K562 (cell line): ENCODE data around the gene GABRB1.

Experiments used
- BRCA1 ChIP-seq, 2 experiments: fragments of 450-650 bp in 1 of 2; sonication (generic) in 1 of 2; formaldehyde crosslinking in 1 of 2; IDR thresholded peaks; 2 replicates each; pipeline versions ENCODE4 v1.5.0 to v1.6.1; 2017 to 2020; ENCODE audit warnings: mild to moderate bottlenecking in 1 of 2, missing genetic modification reagents in 1 of 2
- NR1H2 ChIP-seq: sonication (generic); formaldehyde crosslinking; IDR thresholded peaks from 2 replicates; pipeline ENCODE4 v1.4.0; 2020; ENCODE audit warnings: mild to moderate bottlenecking, missing genetic modification reagents
- POLR2A ChIP-seq: fragments of 450-650 bp; conservative IDR thresholded peaks from 2 replicates; pipeline ENCODE4 v1.6.1; 2016
- SMARCC2 ChIP-seq: fragments of 450-650 bp; IDR thresholded peaks from 2 replicates; pipeline ENCODE4 v1.6.1; 2017; ENCODE audit warnings: antibody characterized with exemption, moderate library complexity, mild to moderate bottlenecking, low read depth
- ZNF717 ChIP-seq: fragments of 250-450 bp; sonication (Bioruptor Pico); IDR thresholded peaks from 2 replicates; pipeline ENCODE4 v1.5.0; 2021
- TF ChIP-seq, protein P1 (sequence below), 3 experiments: IDR thresholded peaks in 2 of 3; conservative IDR thresholded peaks in 1 of 3; 2 replicates each; pipeline ENCODE4 v1.5.1; 2011 to 2012; ENCODE audit warnings: low read length in 3 of 3, mild to moderate bottlenecking in 3 of 3, control low read depth in 2 of 3, improper control_type of control experiment in 1 of 3, inconsistent platforms in 1 of 3, low read depth in 1 of 3, mixed read lengths in 1 of 3, moderate library complexity in 1 of 3; ENCODE audit not compliant: insufficient read depth in 2 of 3

- TF ChIP-seq SMARCC2 (no peak), ZNF717 (CRISPR knock-in tag) (no peak), POLR2A (no peak), BRCA1 (IDR thresholded peaks at IDR 0.05) (no peak), BRCA1 (CRISPR knock-in tag; IDR thresholded peaks at IDR 0.05) (no peak), NR1H2 (CRISPR knock-in tag) (no peak)
- TF ChIP-seq, protein P1, sequence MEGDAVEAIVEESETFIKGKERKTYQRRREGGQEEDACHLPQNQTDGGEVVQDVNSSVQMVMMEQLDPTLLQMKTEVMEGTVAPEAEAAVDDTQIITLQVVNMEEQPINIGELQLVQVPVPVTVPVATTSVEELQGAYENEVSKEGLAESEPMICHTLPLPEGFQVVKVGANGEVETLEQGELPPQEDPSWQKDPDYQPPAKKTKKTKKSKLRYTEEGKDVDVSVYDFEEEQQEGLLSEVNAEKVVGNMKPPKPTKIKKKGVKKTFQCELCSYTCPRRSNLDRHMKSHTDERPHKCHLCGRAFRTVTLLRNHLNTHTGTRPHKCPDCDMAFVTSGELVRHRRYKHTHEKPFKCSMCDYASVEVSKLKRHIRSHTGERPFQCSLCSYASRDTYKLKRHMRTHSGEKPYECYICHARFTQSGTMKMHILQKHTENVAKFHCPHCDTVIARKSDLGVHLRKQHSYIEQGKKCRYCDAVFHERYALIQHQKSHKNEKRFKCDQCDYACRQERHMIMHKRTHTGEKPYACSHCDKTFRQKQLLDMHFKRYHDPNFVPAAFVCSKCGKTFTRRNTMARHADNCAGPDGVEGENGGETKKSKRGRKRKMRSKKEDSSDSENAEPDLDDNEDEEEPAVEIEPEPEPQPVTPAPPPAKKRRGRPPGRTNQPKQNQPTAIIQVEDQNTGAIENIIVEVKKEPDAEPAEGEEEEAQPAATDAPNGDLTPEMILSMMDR (IDR thresholded peaks at IDR 0.05 in 2 of 3, conservative IDR thresholded peaks at IDR 0.05 in 1 of 3; ENCODE audit: insufficient read depth in 2 of 3, low read depth in 1 of 3, low read length in 3 of 3): no peak
Measured at GRCh38 chr4:47270201-47270888, 239.0 kb downstream of the GABRB1 start.
